GM18519 (cell line): Measurements from ENCODE around the gene FOSL1.
A peak's percentile ranks its signal among the peaks of the same experiment; 100 is the strongest.

Experiments used
- ATAC-seq: cut with Tn5 transposase; IDR thresholded peaks from one replicate; pipeline ENCODE4 v1.9.1; 2021; ENCODE audit warnings: mild to moderate bottlenecking, moderate library complexity; ENCODE audit not compliant: unreplicated experiment, low FRiP score

The FOSL1 gene

GRCh38 chr11:65920372-65920802, 20.2 kb upstream of the FOSL1 start:
- ATAC-seq = no peak

- ATAC-seq = peak; percentile 26
Measured at GRCh38 chr11:65919573-65920371, 19.6 kb upstream of the FOSL1 start.

GRCh38 chr11:65919141-65919572, 19.0 kb upstream of the FOSL1 start, which contains the start of gene DRAP1:
Gene DRAP1, plus strand, starts transcription at chr11:65919426. Its CDS starts 76 bp downstream, at chr11:65919502.
- ATAC-seq = peak; percentile 67

GRCh38 chr11:65918211-65919140, 18.3 kb upstream of the FOSL1 start, which contains the start of gene C11orf68:
Gene C11orf68, minus strand, starts transcription at chr11:65919062. Its CDS starts 31 bp downstream, at chr11:65919031.
- peak; percentile 30 for ATAC-seq

GRCh38 chr11:65917434-65918210, 17.4 kb upstream of the FOSL1 start:
- no peak for ATAC-seq

- no peak for ATAC-seq
Measured at GRCh38 chr11:65917077-65917433, 16.9 kb upstream of the FOSL1 start.

GRCh38 chr11:65916391-65916790, 16.2 kb upstream of the FOSL1 start:
- no peak for ATAC-seq

- no peak for ATAC-seq
Measured at GRCh38 chr11:65915821-65916251, 15.6 kb upstream of the FOSL1 start.

GRCh38 chr11:65915101-65915820, 15.1 kb upstream of the FOSL1 start:
- no peak for ATAC-seq

GRCh38 chr11:65912845-65913244, 12.7 kb upstream of the FOSL1 start:
- no peak for ATAC-seq

- no peak for ATAC-seq
Measured at GRCh38 chr11:65911682-65912568, 11.7 kb upstream of the FOSL1 start.

- no peak for ATAC-seq
Measured at GRCh38 chr11:65907878-65908277, 7.7 kb upstream of the FOSL1 start.

- ATAC-seq = no peak
Measured at GRCh38 chr11:65906602-65907001, 6.4 kb upstream of the FOSL1 start.

GRCh38 chr11:65903715-65904114, 3.5 kb upstream of the FOSL1 start:
- no peak for ATAC-seq

- ATAC-seq = no peak
Measured at GRCh38 chr11:65903068-65903481, 2.9 kb upstream of the FOSL1 start.

GRCh38 chr11:65900899-65901180, 652 bp upstream of the FOSL1 start:
- no peak for ATAC-seq

- ATAC-seq = no peak
Measured at GRCh38 chr11:65899356-65900124, 648 bp downstream of the FOSL1 start.

- no peak for ATAC-seq
Measured at GRCh38 chr11:65898656-65899355, 1.4 kb downstream of the FOSL1 start.
